ENCODE data around the gene SLC16A13.
"Not testable (repeated sequence)": the region's sequence is repeated elsewhere in the genome, so short reads cannot be mapped to it uniquely, and the experiment has no call there.

The SLC16A13 gene

DNA sequence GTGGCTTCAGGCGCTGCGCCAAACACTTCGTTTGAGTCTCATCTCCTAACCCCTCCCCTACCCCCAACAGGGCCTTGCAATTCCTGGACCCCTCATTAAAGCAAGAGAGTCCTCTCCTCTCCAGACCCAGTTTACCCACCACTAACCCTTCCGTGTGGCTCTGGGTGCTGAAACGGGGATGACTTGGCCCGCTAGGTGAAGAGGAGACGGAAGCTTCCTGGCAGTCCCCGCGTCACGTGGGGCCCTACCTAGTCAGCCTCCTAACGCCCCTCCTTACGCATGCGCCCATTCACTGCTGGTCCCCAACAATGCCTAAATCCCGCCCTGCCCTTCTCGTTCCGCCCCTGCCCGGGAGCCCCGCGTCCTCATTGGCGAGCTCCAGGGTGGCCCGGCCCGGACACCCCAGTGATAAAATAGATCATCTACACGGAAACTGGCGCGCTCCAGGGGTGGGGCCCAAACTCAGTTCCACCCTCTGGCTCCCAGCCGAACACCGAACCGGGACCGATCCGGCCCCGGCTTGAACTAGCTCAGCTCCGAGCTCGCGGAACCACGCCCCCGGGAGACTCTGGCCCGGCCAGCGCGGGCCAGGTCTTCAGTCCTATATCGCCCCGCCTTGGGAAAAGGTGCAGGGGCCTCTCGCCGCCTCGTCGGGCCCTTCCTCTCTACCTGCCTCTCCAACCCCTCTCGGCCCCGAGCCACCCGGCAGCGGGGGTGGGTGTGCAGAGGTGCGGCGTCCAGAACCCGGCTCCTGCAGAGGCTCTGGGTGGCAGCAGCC is at the start of gene SLC16A13:
Gene SLC16A13, plus strand, starts transcription at position 425 of the 778 bp plus-strand sequence. CDS start 368 bp downstream, outside the sequence.
- DNase-seq (ENCODE audit: low spot score): peak; percentile 99

GRCh38 chr17:6986676-6987075 is 49.1 kb upstream of the SLC16A13 start:
- DNase-seq (ENCODE audit: low spot score): no peak

- no peak for DNase-seq (ENCODE audit: low spot score)
Observed at GRCh38 chr17:6989779-6990178, 46.0 kb upstream of the SLC16A13 start.

DNA sequence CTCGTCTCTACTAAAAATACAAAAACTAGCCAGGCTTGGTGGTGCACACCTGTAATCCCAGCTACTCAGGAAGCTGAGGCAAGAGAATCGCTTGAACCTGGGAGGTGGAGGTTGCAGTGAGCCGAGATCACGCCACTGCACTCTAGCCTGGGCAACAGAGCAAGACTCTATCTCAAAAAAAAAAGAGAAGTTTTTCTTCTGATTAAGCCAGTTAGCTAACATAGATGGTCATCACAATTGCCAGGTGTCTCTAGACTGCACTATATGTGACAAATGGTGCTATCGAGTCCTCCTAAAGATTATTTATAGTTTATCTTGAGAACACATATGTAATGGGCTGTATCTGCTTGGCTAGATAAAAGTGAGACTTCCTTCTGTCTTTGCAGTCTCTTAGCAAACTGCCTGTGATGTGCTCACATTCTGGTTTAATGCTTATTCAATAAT is 42.2 kb upstream of the SLC16A13 start:
- DNase-seq (ENCODE audit: low spot score): not testable (repeated sequence)

DNA sequence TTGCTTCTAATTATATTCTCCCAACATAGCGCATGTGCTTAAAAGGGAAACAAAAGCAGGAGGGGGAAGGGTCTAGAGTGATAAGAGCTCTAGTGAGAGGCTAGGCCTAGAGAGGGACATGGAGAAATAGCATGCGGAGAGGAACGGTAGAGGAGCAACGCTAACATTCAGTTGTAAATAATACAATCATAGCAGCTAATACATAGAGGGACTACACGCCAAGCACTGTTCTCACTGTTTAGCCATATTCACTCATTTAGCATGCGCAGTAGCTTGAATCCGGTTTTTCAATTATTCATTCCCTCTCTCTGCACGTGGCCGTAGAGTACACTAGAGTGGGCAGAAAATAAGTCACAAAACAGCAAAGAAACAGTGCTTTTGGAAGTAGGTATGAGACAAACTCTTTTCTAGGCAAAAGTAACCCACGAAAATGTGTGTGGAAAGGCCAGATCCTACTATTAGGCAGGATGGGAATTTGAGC is 41.7 kb upstream of the SLC16A13 start:
- DNase-seq (ENCODE audit: low spot score): no peak

- DNase-seq (ENCODE audit: low spot score): no peak
Observed at GRCh38 chr17:6994666-6995256, 41.1 kb upstream of the SLC16A13 start.

DNA sequence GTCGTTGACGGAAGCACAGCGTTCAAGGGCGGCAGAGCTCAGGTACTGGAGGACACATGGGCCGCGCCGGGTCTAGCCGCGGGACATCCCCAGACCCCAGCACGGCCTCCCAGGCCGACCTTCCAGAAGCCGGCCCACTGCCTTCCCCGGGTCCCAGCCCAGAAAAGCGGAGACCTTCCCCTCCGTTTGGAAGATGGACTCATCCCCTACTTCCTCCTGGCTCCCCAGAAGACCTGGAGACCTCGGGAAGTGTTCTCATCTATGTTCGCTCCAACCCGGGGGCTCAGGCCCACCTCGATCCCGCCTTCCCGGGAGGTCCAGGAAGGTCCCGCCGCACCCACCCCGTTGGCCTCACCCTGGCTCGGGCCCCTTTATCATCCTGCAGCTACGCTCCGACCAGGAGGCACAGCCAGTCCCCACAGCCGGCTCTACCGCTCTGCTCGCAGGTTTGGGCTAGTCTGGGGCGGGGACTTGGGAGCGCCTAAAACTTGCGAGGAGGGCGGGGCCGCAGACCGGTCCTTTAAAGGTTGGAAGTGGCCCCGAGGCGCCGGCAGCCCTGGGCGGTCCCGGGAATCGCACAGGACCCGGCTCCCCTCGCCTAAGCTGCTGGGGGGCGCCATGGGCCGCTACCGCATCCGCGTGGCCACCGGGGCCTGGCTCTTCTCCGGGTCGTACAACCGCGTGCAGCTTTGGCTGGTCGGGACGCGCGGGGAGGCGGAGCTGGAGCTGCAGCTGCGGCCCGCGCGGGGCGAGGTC is 40.1 kb upstream of the SLC16A13 start, which contains the start of gene ALOX12:
Gene ALOX12, plus strand, starts transcription at position 550 of the 756 bp plus-strand sequence. Its CDS starts 69 bp downstream, at position 619.
- no peak for DNase-seq (ENCODE audit: low spot score)

GRCh38 chr17:6996256-6997011 is 39.4 kb upstream of the SLC16A13 start:
- DNase-seq (ENCODE audit: low spot score): no peak

GRCh38 chr17:6997171-6997570 is 38.6 kb upstream of the SLC16A13 start:
- DNase-seq (ENCODE audit: low spot score): no peak

- no peak for DNase-seq (ENCODE audit: low spot score)
Observed at GRCh38 chr17:6998855-6999508, 36.8 kb upstream of the SLC16A13 start.

GRCh38 chr17:7001318-7001961 is 34.4 kb upstream of the SLC16A13 start:
- DNase-seq (ENCODE audit: low spot score): peak; percentile 36

DNA sequence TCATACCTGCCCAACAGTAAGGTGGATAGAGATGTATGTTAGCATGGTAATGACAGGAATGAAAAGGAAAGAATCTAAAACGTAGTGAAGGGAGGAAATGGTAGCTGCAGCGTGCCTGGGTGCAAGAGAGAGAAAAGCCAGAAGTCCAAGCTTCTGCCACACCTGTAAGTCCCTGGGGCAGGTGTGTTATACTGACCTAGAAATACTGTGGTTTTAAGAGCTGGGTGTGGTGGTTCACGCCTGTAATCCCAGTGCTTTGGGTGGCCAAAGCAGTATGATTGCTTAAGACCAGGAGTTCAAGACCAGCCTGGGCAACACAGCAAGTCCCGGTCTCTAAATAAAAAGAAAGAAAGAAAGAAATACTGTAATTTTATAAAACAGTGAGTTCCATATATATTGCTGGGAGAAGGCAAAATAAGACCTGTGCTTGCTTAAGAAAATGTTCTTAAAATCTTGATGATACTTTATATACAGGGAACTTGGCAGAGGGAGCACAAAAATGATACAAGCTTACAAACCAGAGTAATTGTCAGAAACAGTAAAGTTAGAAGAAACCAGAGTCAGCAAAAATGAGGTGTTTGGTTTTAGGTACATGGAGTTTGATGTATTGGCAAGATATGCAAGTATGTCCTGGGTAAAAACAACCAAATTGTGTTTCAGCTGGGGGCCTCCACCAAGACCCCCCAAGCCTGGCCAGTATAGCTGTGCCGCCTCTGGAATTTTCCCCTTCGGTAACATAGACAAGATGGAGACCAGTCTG is 33.3 kb upstream of the SLC16A13 start:
- no peak for DNase-seq (ENCODE audit: low spot score)

GRCh38 chr17:7003745-7004144 is 32.1 kb upstream of the SLC16A13 start:
- DNase-seq (ENCODE audit: low spot score): no peak

DNA sequence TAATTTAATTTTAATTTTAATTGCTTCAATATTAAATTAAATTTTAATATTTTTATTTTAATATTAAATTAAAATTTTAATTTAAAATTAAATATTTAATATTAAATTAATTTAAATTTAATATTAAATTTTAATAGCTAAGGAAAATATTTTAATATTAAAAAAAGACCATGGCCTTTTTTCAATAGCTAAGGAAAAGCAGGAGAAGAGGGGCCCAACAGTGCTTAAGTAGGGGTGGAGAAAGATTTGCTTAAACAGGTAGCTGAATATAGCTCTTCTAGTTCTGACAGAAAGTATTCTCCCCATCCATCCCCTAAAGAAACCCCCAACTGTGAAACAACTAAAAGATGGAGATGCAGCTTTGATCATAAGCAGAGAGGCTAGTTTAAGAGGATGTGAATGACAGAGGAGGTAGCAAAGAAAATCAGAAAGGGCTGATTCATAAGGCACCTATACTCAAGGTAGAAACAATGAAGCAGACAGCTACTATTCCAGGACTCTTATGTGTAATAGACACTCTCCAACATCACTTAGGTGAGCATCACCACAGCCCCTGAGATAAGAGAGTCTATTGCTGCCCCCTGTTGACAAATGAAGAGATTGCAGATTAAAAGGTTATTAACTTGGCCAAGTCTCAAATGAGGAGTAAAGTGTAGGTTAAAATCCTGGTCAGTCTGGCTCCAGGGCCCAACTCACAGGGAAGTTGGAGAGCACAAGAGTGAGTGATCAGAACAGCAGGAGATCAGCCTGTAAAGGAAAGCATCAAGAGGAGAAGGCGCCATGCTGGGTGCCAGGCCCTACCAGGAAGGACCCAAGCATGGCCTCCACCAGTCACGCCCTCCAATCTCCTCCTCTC is 31.2 kb upstream of the SLC16A13 start:
- peak; percentile 83 for DNase-seq (ENCODE audit: low spot score)

GRCh38 chr17:7005716-7006115 is 30.1 kb upstream of the SLC16A13 start:
- DNase-seq (ENCODE audit: low spot score): no peak

DNA sequence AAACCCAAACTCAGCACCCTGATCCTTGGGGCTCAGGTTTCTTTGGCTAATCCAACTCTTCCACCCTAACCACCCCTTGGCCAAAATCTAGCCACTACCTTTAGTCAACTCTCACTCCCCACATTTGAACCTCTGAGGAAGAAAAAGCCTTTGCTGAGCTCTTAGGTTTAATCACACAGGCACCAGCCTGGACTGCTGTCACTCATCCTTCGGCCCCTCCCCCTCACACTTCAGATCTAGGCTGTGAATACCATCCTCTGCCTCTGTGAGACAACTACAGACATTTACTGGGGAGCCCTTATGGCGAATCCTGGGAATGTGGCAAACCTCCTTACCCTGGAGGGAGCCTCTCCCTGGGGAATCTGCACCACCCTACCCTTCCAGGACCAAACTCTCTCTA is 28.7 kb upstream of the SLC16A13 start:
- no peak for DNase-seq (ENCODE audit: low spot score)

DNA sequence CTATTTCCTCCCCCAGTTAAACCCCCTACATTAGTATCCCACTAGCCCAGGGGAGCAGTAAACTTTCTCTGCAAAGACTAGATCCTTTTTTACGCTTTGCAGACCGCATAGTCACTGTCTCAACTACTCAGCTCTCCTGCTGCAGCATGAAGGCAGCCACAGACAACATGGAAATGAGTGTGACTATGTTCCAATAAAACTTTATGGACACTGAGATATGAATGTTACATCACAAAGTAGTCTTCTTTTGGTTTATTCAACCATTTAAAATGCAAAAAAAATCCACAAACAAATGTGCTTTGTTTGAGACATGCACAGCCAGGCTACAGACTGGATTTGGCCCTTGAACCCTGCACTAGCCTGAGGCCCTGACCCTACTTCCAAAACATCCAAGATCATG is 25.3 kb upstream of the SLC16A13 start:
- DNase-seq (ENCODE audit: low spot score): no peak

DNA sequence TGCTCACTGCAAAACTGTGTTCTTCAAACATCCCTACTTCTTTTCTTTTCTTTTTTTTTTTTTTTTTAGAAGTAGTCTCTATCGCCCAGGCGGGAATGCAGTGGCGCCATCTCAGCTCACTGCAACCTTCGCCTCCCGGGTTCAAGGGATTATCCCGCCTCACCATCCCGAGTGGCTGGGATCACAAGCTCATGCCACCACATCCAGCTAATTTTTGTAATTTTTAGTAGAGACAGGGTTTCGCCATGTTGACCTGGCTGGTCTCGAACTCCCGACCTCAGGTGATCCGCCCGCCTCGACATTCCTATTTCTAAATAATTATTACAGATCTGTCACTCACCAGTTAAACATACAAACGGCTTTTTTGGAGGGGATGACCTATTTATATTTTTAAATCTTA is 24.4 kb upstream of the SLC16A13 start:
- DNase-seq (ENCODE audit: low spot score): no peak

DNA sequence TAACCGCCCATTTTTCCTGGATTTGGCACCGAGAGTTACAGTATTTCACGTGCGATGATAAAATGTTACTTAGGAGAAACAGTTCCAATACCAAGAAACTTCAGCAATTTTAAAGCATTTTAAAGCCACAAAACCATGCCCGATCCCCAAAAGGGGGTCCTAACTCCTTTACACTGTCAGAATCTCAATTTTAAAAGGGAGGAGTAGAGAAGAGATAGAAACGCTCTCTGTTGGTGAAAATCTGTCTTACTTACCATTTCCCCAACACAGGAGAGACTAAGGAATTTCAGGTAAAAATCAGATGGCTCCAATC is 23.9 kb upstream of the SLC16A13 start:
- no peak for DNase-seq (ENCODE audit: low spot score)

All from activated CD4-positive, alpha-beta T cell treated with anti-CD3 and anti-CD28 coated beads, Interleukin-2, Interleukin-4, amounts not matched to agents 100 ng/mL and 50 ng/mL, durations not matched to agents 16 hours and 8 hours (primary cell).